ENCODE data around the gene ITGA2B. TPM values are rescaled to one million over a fixed set of nuclear protein-coding genes. Genes with fewer than 3 reads are reported as not detected.

Gene ITGA2B
- total RNA-seq, 1 experiment from 2014 or later = 0.62 TPM

GRCh38 chr17:44400226-44400847, 10.9 kb upstream of the ITGA2B start:
- BruUV-seq (replicated peaks) = no TSS peak
- Histone ChIP-seq H3K27ac (ENCODE audit: low read depth, low read length, poor library complexity, severe bottlenecking) (no peak overlapping the region), H3K4me3 (ENCODE audit: low read depth, low read length, poor library complexity, severe bottlenecking) (no peak overlapping the region), H3K9me3 (ENCODE audit: low read depth, low read length, poor library complexity, severe bottlenecking) (no peaks in the 10 kb centered on the region), H3K4me1 (ENCODE audit: insufficient read depth, low read length, poor library complexity, severe bottlenecking) (no peaks in the 10 kb centered on the region), H3K36me3 (ENCODE audit: insufficient read depth, low read length, poor library complexity, severe bottlenecking) (peaks cover 16% of the 10 kb centered on the region), H3K27me3 (replicated peaks; ENCODE audit: insufficient read depth, low read depth, low read length, poor library complexity) (no peaks in the 10 kb centered on the region)
- CTCF ChIA-PET = interaction anchor here (0.6 to 1.8 kb wide), 2 partner anchors 36 to 123 kb away, joined by 4 read pairs; no protein-coding TSS in a partner anchor
- no peak for DNase-seq (ENCODE audit: low spot score)
- TF ChIP-seq EZH2 (IDR thresholded peaks at IDR 0.05; ENCODE audit: borderline replicate concordance, low read depth, low read length, poor library complexity, severe bottlenecking) = no peak
- TF ChIP-seq, protein P1, sequence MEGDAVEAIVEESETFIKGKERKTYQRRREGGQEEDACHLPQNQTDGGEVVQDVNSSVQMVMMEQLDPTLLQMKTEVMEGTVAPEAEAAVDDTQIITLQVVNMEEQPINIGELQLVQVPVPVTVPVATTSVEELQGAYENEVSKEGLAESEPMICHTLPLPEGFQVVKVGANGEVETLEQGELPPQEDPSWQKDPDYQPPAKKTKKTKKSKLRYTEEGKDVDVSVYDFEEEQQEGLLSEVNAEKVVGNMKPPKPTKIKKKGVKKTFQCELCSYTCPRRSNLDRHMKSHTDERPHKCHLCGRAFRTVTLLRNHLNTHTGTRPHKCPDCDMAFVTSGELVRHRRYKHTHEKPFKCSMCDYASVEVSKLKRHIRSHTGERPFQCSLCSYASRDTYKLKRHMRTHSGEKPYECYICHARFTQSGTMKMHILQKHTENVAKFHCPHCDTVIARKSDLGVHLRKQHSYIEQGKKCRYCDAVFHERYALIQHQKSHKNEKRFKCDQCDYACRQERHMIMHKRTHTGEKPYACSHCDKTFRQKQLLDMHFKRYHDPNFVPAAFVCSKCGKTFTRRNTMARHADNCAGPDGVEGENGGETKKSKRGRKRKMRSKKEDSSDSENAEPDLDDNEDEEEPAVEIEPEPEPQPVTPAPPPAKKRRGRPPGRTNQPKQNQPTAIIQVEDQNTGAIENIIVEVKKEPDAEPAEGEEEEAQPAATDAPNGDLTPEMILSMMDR (conservative IDR thresholded peaks at IDR 0.05; ENCODE audit: low read depth, low read length) = peak; percentile 47
- POLR2A ChIA-PET (ENCODE audit: low non-redundant PET) = interaction anchor here (0.6 kb wide), 1 partner anchor 58 kb away, joined by 4 read pairs; no protein-coding TSS in a partner anchor
- intact Hi-C loops (cut with micrococcal nuclease; ENCODE audit: unreplicated experiment) = no loop called here

DNA sequence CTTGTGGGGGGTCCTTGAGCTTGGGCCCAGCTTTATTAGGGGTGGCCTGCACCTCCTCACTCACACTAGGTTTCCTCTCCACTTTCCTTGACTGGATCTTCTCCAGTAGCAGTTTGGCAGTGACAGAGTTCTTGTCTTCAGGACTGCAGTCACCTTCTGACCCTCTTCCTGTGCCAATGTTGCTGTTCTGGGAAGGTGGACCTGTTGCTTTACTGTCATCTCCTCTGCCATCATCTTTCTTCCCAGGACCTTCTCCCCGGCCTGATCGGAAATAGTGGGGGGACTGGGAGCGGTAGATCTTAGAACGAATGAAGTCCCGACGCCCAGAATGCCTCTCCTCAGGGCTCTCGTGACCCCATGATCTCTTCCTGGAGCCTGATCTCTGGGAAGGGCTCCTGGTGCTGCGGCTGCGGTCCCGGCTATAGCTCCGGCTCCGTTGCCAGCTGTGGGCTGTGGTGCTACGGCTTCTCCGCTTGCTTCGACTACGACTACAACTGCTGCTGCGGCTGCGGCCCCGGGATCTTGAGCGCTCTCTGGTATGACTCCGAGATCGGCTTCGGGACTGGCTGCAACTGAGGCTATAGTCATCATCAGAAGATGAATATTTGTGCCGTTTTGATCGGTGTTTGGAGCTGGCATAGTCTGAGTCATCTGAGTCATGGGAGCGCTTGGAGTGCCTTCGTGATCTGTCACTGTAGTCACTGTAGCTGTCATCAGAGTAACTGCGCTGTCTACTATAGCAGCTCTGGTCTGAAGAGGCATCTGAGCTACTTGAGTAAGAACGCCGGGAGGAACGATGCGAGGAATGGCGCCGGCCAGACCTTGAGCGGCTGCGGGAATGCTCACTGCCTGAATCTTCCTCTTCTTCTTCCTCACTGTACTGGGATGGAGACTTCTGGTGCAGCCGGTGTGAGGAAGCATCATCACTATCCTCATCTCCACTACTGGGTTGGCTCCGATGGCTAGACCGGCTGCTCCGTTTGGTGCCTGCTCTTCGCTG, 9.5 kb upstream of the ITGA2B start:
- Histone ChIP-seq H3K27me3 (replicated peaks; ENCODE audit: insufficient read depth, low read depth, low read length, poor library complexity) (no peaks in the 10 kb centered on the region), H3K9me3 (ENCODE audit: low read depth, low read length, poor library complexity, severe bottlenecking) (no peaks in the 10 kb centered on the region), H3K4me1 (ENCODE audit: insufficient read depth, low read length, poor library complexity, severe bottlenecking) (no peaks in the 10 kb centered on the region), H3K27ac (ENCODE audit: low read depth, low read length, poor library complexity, severe bottlenecking) (no peak overlapping the region), H3K4me3 (ENCODE audit: low read depth, low read length, poor library complexity, severe bottlenecking) (no peak overlapping the region), H3K36me3 (ENCODE audit: insufficient read depth, low read length, poor library complexity, severe bottlenecking) (peaks cover 16% of the 10 kb centered on the region)
- DNase-seq (ENCODE audit: low spot score) = no peak
- ChIA-PET POLR2A (ENCODE audit: low non-redundant PET) (no interaction called here), CTCF (interaction anchor here (0.5 kb wide), 1 partner anchor 272 kb away, joined by 8 read pairs; no protein-coding TSS in a partner anchor)
- BruUV-seq (replicated peaks) = no TSS peak
- TF ChIP-seq EZH2 (IDR thresholded peaks at IDR 0.05; ENCODE audit: borderline replicate concordance, low read depth, low read length, poor library complexity, severe bottlenecking) = no peak
- TF ChIP-seq, protein P1 (conservative IDR thresholded peaks at IDR 0.05; ENCODE audit: low read depth, low read length) = no peak
- intact Hi-C loops (cut with micrococcal nuclease; ENCODE audit: unreplicated experiment) = no loop called here

DNA sequence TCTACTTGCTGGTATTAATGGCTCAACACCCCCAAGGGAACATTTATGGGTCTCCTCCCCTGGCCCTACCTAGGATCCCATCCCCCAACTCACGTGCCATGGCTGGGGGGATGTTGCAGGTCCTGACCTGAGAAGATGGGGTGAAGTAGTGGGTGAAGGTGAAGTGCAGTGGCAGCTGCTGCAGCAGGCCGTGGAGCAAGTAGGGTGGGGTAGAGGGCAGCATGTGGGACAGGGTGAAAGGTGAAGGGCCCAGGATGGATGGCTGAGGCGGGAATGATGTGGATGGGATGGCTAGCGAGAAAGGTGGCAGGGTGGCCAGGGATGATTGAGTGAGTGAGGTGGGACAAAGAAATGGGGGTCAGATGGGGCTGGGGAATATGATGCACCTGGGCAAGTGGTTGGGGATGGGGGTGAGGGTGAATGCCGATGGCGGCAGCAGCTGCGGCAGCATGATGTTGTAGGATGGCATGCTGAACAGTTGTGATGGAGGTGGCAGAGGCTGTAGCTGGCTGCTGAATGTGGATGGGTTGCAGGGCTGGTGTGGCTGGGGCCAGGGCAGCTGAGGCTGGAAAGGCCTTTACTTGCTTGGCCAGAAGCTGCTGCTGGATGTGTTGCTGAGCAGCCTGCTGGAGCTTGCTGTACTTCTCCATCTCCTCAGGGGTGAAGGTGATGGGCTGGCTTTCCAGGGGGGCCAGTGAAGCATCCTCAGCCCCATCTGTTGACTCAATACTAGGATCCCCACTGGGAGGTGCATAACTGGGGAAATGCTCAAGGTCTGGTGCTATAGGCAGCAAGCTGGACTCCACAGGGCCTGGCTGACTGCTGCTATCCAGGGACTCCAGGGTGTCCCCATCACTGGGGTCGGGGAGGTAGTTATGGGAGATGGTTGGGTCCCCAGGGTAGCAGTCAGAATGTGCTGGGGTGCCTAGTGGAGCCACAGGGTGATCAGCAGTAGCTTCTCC, 8.3 kb upstream of the ITGA2B start:
- H3K9me3 ChIP-seq (ENCODE audit: low read depth, low read length, poor library complexity, severe bottlenecking) = no peaks in the 10 kb centered on the region
- no peak for DNase-seq (ENCODE audit: low spot score)
- intact Hi-C loops (cut with micrococcal nuclease; ENCODE audit: unreplicated experiment) = no loop called here
- TF ChIP-seq, protein P1 (conservative IDR thresholded peaks at IDR 0.05; ENCODE audit: low read depth, low read length) = no peak
- no peak for TF ChIP-seq EZH2 (IDR thresholded peaks at IDR 0.05; ENCODE audit: borderline replicate concordance, low read depth, low read length, poor library complexity, severe bottlenecking)
- H3K36me3 ChIP-seq (ENCODE audit: insufficient read depth, low read length, poor library complexity, severe bottlenecking) = peaks cover 16% of the 10 kb centered on the region
- CTCF ChIA-PET = no interaction called here
- H3K4me3 ChIP-seq (ENCODE audit: low read depth, low read length, poor library complexity, severe bottlenecking) = no peak overlapping the region
- no peak overlapping the region for H3K27ac ChIP-seq (ENCODE audit: low read depth, low read length, poor library complexity, severe bottlenecking)
- no peaks in the 10 kb centered on the region for H3K4me1 ChIP-seq (ENCODE audit: insufficient read depth, low read length, poor library complexity, severe bottlenecking)
- no TSS peak for BruUV-seq (replicated peaks)
- POLR2A ChIA-PET (ENCODE audit: low non-redundant PET) = no interaction called here
- H3K27me3 ChIP-seq (replicated peaks; ENCODE audit: insufficient read depth, low read depth, low read length, poor library complexity) = no peaks in the 10 kb centered on the region

Measured in A673 (cell line).